GM12873 (cell line): ENCODE data around the gene TSSK2.

Experiments
- CTCF ChIP-seq: IDR thresholded peaks from 2 replicates; pipeline ENCODE4 v1.5.1; 2012; ENCODE audit warnings: low read depth, mild to moderate bottlenecking, moderate library complexity, low read length, control low read depth; ENCODE audit not compliant: insufficient read depth; ENCODE audit errors: missing control alignments

Gene TSSK2

GRCh38 chr22:19122143-19122751, 8.9 kb upstream of the TSSK2 start, which contains the start of gene DGCR2:
TSS of gene DGCR2 (minus strand) at chr22:19122412. CDS start at chr22:19122206, 206 bp downstream.
- TF ChIP-seq CTCF = no peak

GRCh38 chr22:19122752-19123492, 8.2 kb upstream of the TSSK2 start:
- TF ChIP-seq CTCF = no peak

GRCh38 chr22:19123936-19124335, 7.2 kb upstream of the TSSK2 start:
- TF ChIP-seq CTCF = no peak

GRCh38 chr22:19124377-19124776, 6.7 kb upstream of the TSSK2 start:
- TF ChIP-seq CTCF = no peak

GRCh38 chr22:19125011-19125410, 6.1 kb upstream of the TSSK2 start:
- no peak for TF ChIP-seq CTCF

- TF ChIP-seq CTCF = no peak
These were observed 5.4 kb upstream of the TSSK2 start for GRCh38 chr22:19125474-19126308.
